Keratinocyte (primary cell): ENCODE measurements around the gene ANKRD30A. TPM values are rescaled to one million over a fixed set of nuclear protein-coding genes. Genes with fewer than 3 reads are reported as not detected.
"Not testable (repeated sequence)": the region's sequence is repeated elsewhere in the genome, so short reads cannot be mapped to it uniquely, and the experiment has no call there.

Experiments used
- DNase-seq: peaks from one replicate; pipeline ENCODE4 v3.0.0-alpha.2; 2011; ENCODE audit warnings: low read depth, missing footprints, low spot score
- FAIRE-seq: peaks from 2 replicates; lab custom pipeline; 2011; peaks lifted over from hg19 to GRCh38; lab: Jason Lieb, UNC
- H2AFZ ChIP-seq: 2 replicates; pipeline ENCODE4 v1.6.0; 2012; ENCODE audit warnings: low read length, control low read depth, inconsistent platforms; ENCODE audit not compliant: control insufficient read depth
- H3K27ac ChIP-seq: 2 replicates; pipeline ENCODE4 v1.5.1; 2011; ENCODE audit warnings: low read length; ENCODE audit not compliant: control insufficient read depth, insufficient read depth
- H3K27me3 ChIP-seq: 3 replicates; pipeline ENCODE4 v1.6.0; 2011; ENCODE audit warnings: low read length; ENCODE audit not compliant: control insufficient read depth, insufficient read depth; ENCODE audit errors: extremely low read depth
- H3K36me3 ChIP-seq, 2 experiments: 2 replicates in 1 of 2; 3 replicates in 1 of 2; pipeline ENCODE4 v1.5.1; 2011; ENCODE audit warnings: low read length in 2 of 2, mild to moderate bottlenecking in 1 of 2; ENCODE audit not compliant: control insufficient read depth in 2 of 2, insufficient read depth in 2 of 2; ENCODE audit errors: extremely low read depth in 1 of 2
- H3K4me1 ChIP-seq: 3 replicates; pipeline ENCODE4 v1.5.1; 2011; ENCODE audit warnings: low read length; ENCODE audit not compliant: control insufficient read depth, insufficient read depth; ENCODE audit errors: extremely low read depth
- H3K4me2 ChIP-seq: 3 replicates; pipeline ENCODE4 v1.6.0; 2011; ENCODE audit warnings: low read depth, low read length; ENCODE audit not compliant: control insufficient read depth, insufficient read depth; ENCODE audit errors: extremely low read depth
- H3K4me3 ChIP-seq, 3 experiments: fragments of 200-600 bp in 1 of 3; sonication (generic) in 1 of 3; 2 replicates in 2 of 3; 3 replicates in 1 of 3; pipeline ENCODE4 v1.5.1; 2011 to 2016; ENCODE audit warnings: low read length in 3 of 3, mild to moderate bottlenecking in 3 of 3, control low read depth in 2 of 3, inconsistent platforms in 1 of 3, low read depth in 1 of 3, mixed read lengths in 1 of 3, mixed run types in 1 of 3, moderate library complexity in 1 of 3; ENCODE audit not compliant: control insufficient read depth in 2 of 3, insufficient read depth in 2 of 3; ENCODE audit errors: extremely low read depth in 1 of 3
- H3K79me2 ChIP-seq: 2 replicates; pipeline ENCODE4 v1.6.0; 2012; ENCODE audit warnings: low read length; ENCODE audit not compliant: control insufficient read depth, insufficient read depth
- H3K9ac ChIP-seq: 3 replicates; pipeline ENCODE4 v1.6.0; 2011; ENCODE audit warnings: low read length; ENCODE audit not compliant: control insufficient read depth, insufficient read depth; ENCODE audit errors: extremely low read depth
- H3K9me1 ChIP-seq: 3 replicates; pipeline ENCODE4 v1.6.0; 2011; ENCODE audit warnings: low read length; ENCODE audit not compliant: control insufficient read depth, insufficient read depth; ENCODE audit errors: extremely low read depth
- H3K9me3 ChIP-seq: 2 replicates; pipeline ENCODE4 v1.5.1; 2012; ENCODE audit warnings: low read depth, low read length; ENCODE audit not compliant: control insufficient read depth
- H4K20me1 ChIP-seq: 3 replicates; pipeline ENCODE4 v1.6.0; 2011; ENCODE audit warnings: low read length; ENCODE audit not compliant: control insufficient read depth, insufficient read depth; ENCODE audit errors: extremely low read depth
- CTCF ChIP-seq, 3 experiments: IDR thresholded peaks in 1 of 3; conservative IDR thresholded peaks in 1 of 3; optimal IDR thresholded peaks in 1 of 3; 2 replicates in 2 of 3; 3 replicates in 1 of 3; pipeline versions ENCODE3 to v1.5.1; 2011; ENCODE audit warnings: low read length in 3 of 3, mild to moderate bottlenecking in 3 of 3, moderate library complexity in 2 of 3, control low read depth in 1 of 3, inconsistent platforms in 1 of 3; ENCODE audit not compliant: insufficient read depth in 2 of 3; ENCODE audit errors: extremely low read depth in 1 of 3
- EZH2 ChIP-seq: IDR thresholded peaks from one replicate; pipeline ENCODE4 v1.6.1; 2012; ENCODE audit warnings: inconsistent platforms, mild to moderate bottlenecking, low read length, moderate library complexity
- dilution Hi-C: fragments of 300-500 bp; cut with MboI; formaldehyde crosslinking; loops from one replicate; pipeline ENCODE4 v1.7.0; 2020; ENCODE audit warnings: low sequenced_read_pairs; ENCODE audit not compliant: extremely low pct_ligation_motif_present
- polyA plus RNA-seq, 5 experiments: library from polyadenylated mRNA; depleted of rRNA in 3 of 5; stranded (reverse) in 3 of 5; stranded (forward) in 1 of 5; unstranded in 1 of 5; fragments of >200 nt; gene quantifications; 1 replicate in 1 of 5; 2 replicates in 3 of 5; 3 replicates in 1 of 5; pipeline versions ENCODE4 v1.2.1 to v1.2.3, GENCODE V29; 2011 to 2012; ENCODE audit warnings: missing spikeins in 2 of 5, low read depth in 1 of 5, low replicate concordance in 1 of 5

The ANKRD30A gene
- polyA plus RNA-seq, 1 donor (not counting 4 experiments of a cell fraction or from before 2014, with no cell fraction given): not detected

- Histone ChIP-seq H3K4me2 (no peak overlapping the region), H3K4me1 (no peaks in the 10 kb centered on the region), H3K9me1 (no peaks in the 10 kb centered on the region), H3K27ac (no peak overlapping the region), H3K36me3 (no peaks in the 10 kb centered on the region), H2AFZ (no peak overlapping the region), H3K27me3 (no peaks in the 10 kb centered on the region), H3K79me2 (no peaks in the 10 kb centered on the region), H3K9ac (no peak overlapping the region), H3K4me3 (no peak overlapping the region), H3K9me3 (no peaks in the 10 kb centered on the region), H4K20me1 (no peaks in the 10 kb centered on the region)
- DNase-seq (no peak), FAIRE-seq (no peak)
- dilution Hi-C loops: no loop called here
- TF ChIP-seq CTCF (optimal IDR thresholded peaks at IDR 0.05 in 1 of 3, IDR thresholded peaks at IDR 0.05 in 1 of 3, conservative IDR thresholded peaks at IDR 0.05 in 1 of 3; ENCODE audit: extremely low read depth in 1 of 3, insufficient read depth in 2 of 3, low read length in 3 of 3) (no peak), EZH2 (no peak)
These were observed 114.8 kb downstream of the ANKRD30A start for GRCh38 chr10:37240223-37240622.

- H3K27me3 ChIP-seq: no peaks in the 10 kb centered on the region
- no peaks in the 10 kb centered on the region for H4K20me1 ChIP-seq
- H3K4me3 ChIP-seq: no peak overlapping the region
- dilution Hi-C loops: no loop called here
- no peak overlapping the region for H3K4me2 ChIP-seq
- no peak overlapping the region for H3K9ac ChIP-seq
- no peak overlapping the region for H2AFZ ChIP-seq
- H3K9me3 ChIP-seq: no peaks in the 10 kb centered on the region
- no peaks in the 10 kb centered on the region for H3K9me1 ChIP-seq
- no peak for DNase-seq
- no peak overlapping the region for H3K27ac ChIP-seq
- no peaks in the 10 kb centered on the region for H3K36me3 ChIP-seq
- H3K4me1 ChIP-seq: no peaks in the 10 kb centered on the region
- TF ChIP-seq EZH2 (no peak), CTCF (optimal IDR thresholded peaks at IDR 0.05 in 1 of 3, IDR thresholded peaks at IDR 0.05 in 1 of 3, conservative IDR thresholded peaks at IDR 0.05 in 1 of 3; ENCODE audit: extremely low read depth in 1 of 3, insufficient read depth in 2 of 3, low read length in 3 of 3) (no peak)
- no peaks in the 10 kb centered on the region for H3K79me2 ChIP-seq
- no peak for FAIRE-seq
These were observed 121.2 kb downstream of the ANKRD30A start for GRCh38 chr10:37246637-37247036.

GRCh38 chr10:37255837-37256236 is 130.4 kb downstream of the ANKRD30A start:
- H3K4me3 ChIP-seq, DNase-seq, H3K9ac ChIP-seq, H3K9me3 ChIP-seq, H3K27me3 ChIP-seq, H3K4me1 ChIP-seq, FAIRE-seq, H2AFZ ChIP-seq, H3K9me1 ChIP-seq, dilution Hi-C loops, H3K36me3 ChIP-seq, H3K4me2 ChIP-seq, H3K27ac ChIP-seq, H4K20me1 ChIP-seq, H3K79me2 ChIP-seq: not testable (repeated sequence)
